ENCODE data around the gene PDGFA.

- TF ChIP-seq SIN3A (IDR thresholded peaks at IDR 0.05; ENCODE audit: borderline replicate concordance, insufficient read depth, low read length) (no peak), POLR2AphosphoS5 (IDR thresholded peaks at IDR 0.05; ENCODE audit: low read depth, low read length) (no peak), TAF1 (IDR thresholded peaks at IDR 0.05; ENCODE audit: borderline replicate concordance, insufficient read depth, low read length) (no peak), REST (IDR thresholded peaks at IDR 0.05; ENCODE audit: insufficient read depth in 1 of 2, low read depth in 2 of 2, low read length in 2 of 2) (no peak)
Observed at GRCh38 chr7:531777-532176, 12.1 kb upstream of the PDGFA start.
